CD4-positive, CD25-positive, alpha-beta regulatory T cell (primary cell): ENCODE measurements around the gene PLD5. TPM values are rescaled to one million over a fixed set of nuclear protein-coding genes. Genes with fewer than 3 reads are reported as not detected.
"Not testable (repeated sequence)": the region's sequence is repeated elsewhere in the genome, so short reads cannot be mapped to it uniquely, and the experiment has no call there.

Experiments used
- ATAC-seq, 2 donors: fragments of 150-1000 bp; cut with Tn5 transposase; one replicate each; pipeline ENCODE4 v1.10.0; 2021; ENCODE audit warnings: low read depth in 2 of 2, moderate number of reproducible peaks in 2 of 2, moderate library complexity in 1 of 2
- DNase-seq, 3 donors: peaks; one replicate each; pipeline versions ENCODE4 v3.0.0 to v3.0.0-alpha.2; 2012 to 2022; ENCODE audit warnings: mixed read lengths in 1 of 3
- H3K27ac ChIP-seq: one replicate; pipeline ENCODE4 v1.7.0; 2013; ENCODE audit warnings: mild to moderate bottlenecking, low read length; ENCODE audit not compliant: insufficient read depth, poor library complexity, severe bottlenecking
- H3K27me3 ChIP-seq: one replicate; pipeline ENCODE4 v1.7.0; 2013; ENCODE audit warnings: low read length; ENCODE audit not compliant: control insufficient read depth, insufficient read depth
- H3K36me3 ChIP-seq: one replicate; pipeline ENCODE4 v1.7.0; 2013; ENCODE audit warnings: mild to moderate bottlenecking, low read length, moderate library complexity; ENCODE audit not compliant: control insufficient read depth, insufficient read depth
- H3K4me1 ChIP-seq: 2 replicates; pipeline ENCODE4 v1.7.0; 2013; ENCODE audit warnings: mild to moderate bottlenecking, low read length; ENCODE audit not compliant: insufficient read depth, control insufficient read depth, poor library complexity, severe bottlenecking
- H3K4me3 ChIP-seq: one replicate; pipeline ENCODE4 v1.7.0; 2013; ENCODE audit warnings: low read depth, mild to moderate bottlenecking, low read length, moderate library complexity
- H3K9me3 ChIP-seq, 2 experiments: 1 replicate in 1 of 2; 2 replicates in 1 of 2; pipeline ENCODE4 v1.7.0; 2013; ENCODE audit warnings: low read length in 2 of 2, mild to moderate bottlenecking in 1 of 2, moderate library complexity in 1 of 2; ENCODE audit not compliant: control insufficient read depth in 2 of 2
- H3K27ac Mint-ChIP-seq, 3 donors: one replicate each; pipeline ENCODE4 v1.8.0; 2020 to 2022; ENCODE audit warnings: mild to moderate bottlenecking in 3 of 3, mixed read lengths in 3 of 3, moderate library complexity in 2 of 3
- H3K27me3 Mint-ChIP-seq: one replicate; pipeline ENCODE4 v1.8.0; 2022; ENCODE audit warnings: mild to moderate bottlenecking, mixed read lengths
- H3K36me3 Mint-ChIP-seq: one replicate; pipeline ENCODE4 v1.8.0; 2020; ENCODE audit warnings: mixed read lengths
- H3K4me1 Mint-ChIP-seq, 4 donors: one replicate each; pipeline ENCODE4 v1.8.0; 2020 to 2022; ENCODE audit warnings: mixed read lengths in 4 of 4, mild to moderate bottlenecking in 1 of 4
- H3K4me3 Mint-ChIP-seq, 4 donors: one replicate each; pipeline ENCODE4 v1.8.0; 2020 to 2022; ENCODE audit warnings: mild to moderate bottlenecking in 4 of 4, mixed read lengths in 4 of 4, moderate library complexity in 3 of 4
- H3K9me3 Mint-ChIP-seq, 7 donors: one replicate each; pipeline ENCODE4 v1.8.0; 2020 to 2022; ENCODE audit warnings: mixed read lengths in 7 of 7, mild to moderate bottlenecking in 3 of 7, moderate library complexity in 2 of 7
- polyA plus RNA-seq, 4 donors: library from polyadenylated mRNA; unstranded; fragments of 300-500 nt; fragmentation: Illumina TruSeq; gene quantifications; one replicate each; pipeline ENCODE4 v1.2.3, GENCODE V29; 2021
- total RNA-seq: library from RNA; stranded (reverse); gene quantifications from one replicate; pipeline ENCODE4 v1.2.3, GENCODE V29; 2022

Gene PLD5
- total and polyA plus RNA-seq, 5 donors from 2014 or later = not detected

GRCh38 chr1:242391896-242392295, 132.6 kb downstream of the PLD5 start:
- Histone ChIP-seq H3K4me3 (no peak overlapping the region), H3K27me3 (no peaks in the 10 kb centered on the region), H3K4me1 (no peaks in the 10 kb centered on the region), H3K27ac (no peak overlapping the region), H3K36me3 (no peaks in the 10 kb centered on the region), H3K9me3 (no peaks in the 10 kb centered on the region)
- H3K4me1 Mint-ChIP-seq = no peaks in the 10 kb centered on the region
- H3K9me3 Mint-ChIP-seq = peaks cover 1 to 12% (median 6%) of the 10 kb centered on the region in 7 donors
- H3K27me3 Mint-ChIP-seq = no peaks in the 10 kb centered on the region
- H3K36me3 Mint-ChIP-seq = no peaks in the 10 kb centered on the region
- no peak overlapping the region for H3K4me3 Mint-ChIP-seq
- ATAC-seq (no peak), DNase-seq (no peak)
- no peak overlapping the region for H3K27ac Mint-ChIP-seq

- not testable (repeated sequence) for ATAC-seq, H3K27ac ChIP-seq, H3K27ac Mint-ChIP-seq, H3K4me1 Mint-ChIP-seq, H3K4me3 ChIP-seq, H3K9me3 Mint-ChIP-seq, H3K4me1 ChIP-seq, H3K9me3 ChIP-seq, H3K4me3 Mint-ChIP-seq, H3K36me3 ChIP-seq, H3K27me3 Mint-ChIP-seq, H3K27me3 ChIP-seq, H3K36me3 Mint-ChIP-seq, DNase-seq
Measured at GRCh38 chr1:242376121-242376520, 148.4 kb downstream of the PLD5 start.

- not testable (repeated sequence) for H3K4me1 Mint-ChIP-seq, H3K4me3 ChIP-seq, H3K9me3 Mint-ChIP-seq, ATAC-seq, H3K27ac Mint-ChIP-seq, H3K36me3 Mint-ChIP-seq, H3K27me3 Mint-ChIP-seq, H3K36me3 ChIP-seq, H3K9me3 ChIP-seq, DNase-seq, H3K27ac ChIP-seq, H3K4me1 ChIP-seq, H3K27me3 ChIP-seq, H3K4me3 Mint-ChIP-seq
Measured at GRCh38 chr1:242350446-242350845, 174.1 kb downstream of the PLD5 start.

- Histone ChIP-seq H3K4me1 (no peaks in the 10 kb centered on the region), H3K9me3 (no peaks in the 10 kb centered on the region), H3K4me3 (no peak overlapping the region), H3K27me3 (no peaks in the 10 kb centered on the region), H3K36me3 (no peaks in the 10 kb centered on the region), H3K27ac (no peak overlapping the region)
- no peaks in the 10 kb centered on the region for H3K4me1 Mint-ChIP-seq
- H3K9me3 Mint-ChIP-seq = peaks cover 0 to 7% (median 2%) of the 10 kb centered on the region in 7 donors
- no peak overlapping the region for H3K27ac Mint-ChIP-seq
- DNase-seq (no peak), ATAC-seq (no peak)
- H3K36me3 Mint-ChIP-seq = no peaks in the 10 kb centered on the region
- H3K27me3 Mint-ChIP-seq = no peaks in the 10 kb centered on the region
- H3K4me3 Mint-ChIP-seq = no peak overlapping the region
Measured at GRCh38 chr1:242349636-242350035, 174.9 kb downstream of the PLD5 start.

GRCh38 chr1:242330865-242331264, 193.6 kb downstream of the PLD5 start:
- not testable (repeated sequence) for H3K27ac ChIP-seq, H3K4me1 ChIP-seq, H3K4me3 ChIP-seq, H3K4me1 Mint-ChIP-seq, H3K9me3 Mint-ChIP-seq, H3K9me3 ChIP-seq, H3K27me3 ChIP-seq, H3K4me3 Mint-ChIP-seq, H3K36me3 ChIP-seq, ATAC-seq, H3K27me3 Mint-ChIP-seq, H3K36me3 Mint-ChIP-seq, DNase-seq
- H3K27ac Mint-ChIP-seq = peak overlapping the region in 1 of 3 donors; percentile 22

- H3K9me3 ChIP-seq, H3K4me3 ChIP-seq, H3K9me3 Mint-ChIP-seq, H3K27ac Mint-ChIP-seq, H3K36me3 Mint-ChIP-seq, H3K36me3 ChIP-seq, H3K27ac ChIP-seq, H3K4me3 Mint-ChIP-seq, ATAC-seq, H3K4me1 Mint-ChIP-seq, H3K27me3 ChIP-seq, H3K4me1 ChIP-seq, H3K27me3 Mint-ChIP-seq, DNase-seq: not testable (repeated sequence)
Measured at GRCh38 chr1:242327381-242327780, 197.1 kb downstream of the PLD5 start.

- not testable (repeated sequence) for H3K36me3 Mint-ChIP-seq, H3K4me1 ChIP-seq, H3K4me3 ChIP-seq, H3K4me3 Mint-ChIP-seq, H3K9me3 Mint-ChIP-seq, H3K4me1 Mint-ChIP-seq, ATAC-seq, H3K9me3 ChIP-seq, H3K36me3 ChIP-seq, H3K27me3 ChIP-seq, DNase-seq, H3K27ac Mint-ChIP-seq, H3K27ac ChIP-seq, H3K27me3 Mint-ChIP-seq
Measured at GRCh38 chr1:242321981-242322380, 202.5 kb downstream of the PLD5 start.

GRCh38 chr1:242318140-242318539, 206.4 kb downstream of the PLD5 start:
- Histone ChIP-seq H3K36me3 (no peaks in the 10 kb centered on the region), H3K4me3 (no peak overlapping the region), H3K27me3 (no peaks in the 10 kb centered on the region), H3K27ac (no peak overlapping the region), H3K9me3 (no peaks in the 10 kb centered on the region), H3K4me1 (no peaks in the 10 kb centered on the region)
- Mint-ChIP-seq H3K4me3 (no peak overlapping the region), H3K36me3 (no peaks in the 10 kb centered on the region), H3K9me3 (peaks cover 0 to 4% (median 0%) of the 10 kb centered on the region in 7 donors), H3K4me1 (no peaks in the 10 kb centered on the region), H3K27ac (no peak overlapping the region), H3K27me3 (no peaks in the 10 kb centered on the region)
- ATAC-seq (no peak), DNase-seq (no peak)
